WERI-Rb-1 (cell line): ENCODE data around the gene UBC.
"Not testable (repeated sequence)": the region's sequence is repeated elsewhere in the genome, so short reads cannot be mapped to it uniquely, and the experiment has no call there.

Source experiments
- DNase-seq: peaks from one replicate; pipeline ENCODE4 v3.0.0-alpha.2; 2020
- H3K27ac ChIP-seq: fragments of 250-450 bp; sonication (Bioruptor Pico); 2 replicates; pipeline ENCODE4 v1.5.1; 2020; ENCODE audit warnings: mild to moderate bottlenecking, moderate library complexity
- H3K27me3 ChIP-seq: fragments of 250-450 bp; sonication (Bioruptor Pico); 2 replicates; pipeline ENCODE4 v1.5.1; 2021; ENCODE audit warnings: mild to moderate bottlenecking, low read depth, moderate library complexity; ENCODE audit not compliant: insufficient read depth, severe bottlenecking
- H3K36me3 ChIP-seq: fragments of 250-450 bp; sonication (Bioruptor Pico); 2 replicates; pipeline ENCODE4 v1.5.1; 2020; ENCODE audit warnings: mild to moderate bottlenecking, moderate library complexity
- H3K4me3 ChIP-seq: 2 replicates; pipeline ENCODE4 v1.5.1; 2011; ENCODE audit warnings: low read depth, mild to moderate bottlenecking, control low read depth, low read length
- H3K9me3 ChIP-seq: fragments of 250-450 bp; sonication (Bioruptor Pico); 2 replicates; pipeline ENCODE4 v1.5.1; 2021; ENCODE audit warnings: mild to moderate bottlenecking, moderate library complexity; ENCODE audit not compliant: severe bottlenecking
- TF ChIP-seq, protein P1 (sequence below): IDR thresholded peaks from 2 replicates; pipeline ENCODE4 v1.5.1; 2011; ENCODE audit warnings: low read depth, mild to moderate bottlenecking, control low read depth, inconsistent platforms, low read length

Gene UBC

DNA sequence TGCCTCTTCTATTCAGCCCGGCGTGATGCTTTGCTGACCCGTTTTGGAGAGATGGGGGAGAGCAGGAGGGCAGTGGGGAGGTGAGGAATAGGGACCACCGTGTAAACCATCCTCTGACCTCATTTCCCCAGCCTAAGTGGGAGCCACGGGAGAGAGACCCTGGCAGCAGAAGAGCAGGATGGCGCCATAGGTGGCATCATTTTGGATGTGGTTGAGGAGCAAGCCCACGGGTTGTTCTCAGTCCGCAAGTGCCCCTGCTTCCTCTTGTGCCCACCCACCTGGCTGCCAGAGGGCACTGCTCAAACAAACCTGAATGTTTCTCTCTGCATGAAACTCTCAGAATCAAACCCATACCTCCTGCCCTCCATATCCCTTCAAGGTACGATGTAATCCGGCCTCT lies 10.7 kb upstream of the UBC start:
- H3K36me3 ChIP-seq = peaks cover 2% of the 10 kb centered on the region; the same call in 1 of the 2 replicates
- H3K9me3 ChIP-seq = no peaks in the 10 kb centered on the region
- TF ChIP-seq, protein P1, sequence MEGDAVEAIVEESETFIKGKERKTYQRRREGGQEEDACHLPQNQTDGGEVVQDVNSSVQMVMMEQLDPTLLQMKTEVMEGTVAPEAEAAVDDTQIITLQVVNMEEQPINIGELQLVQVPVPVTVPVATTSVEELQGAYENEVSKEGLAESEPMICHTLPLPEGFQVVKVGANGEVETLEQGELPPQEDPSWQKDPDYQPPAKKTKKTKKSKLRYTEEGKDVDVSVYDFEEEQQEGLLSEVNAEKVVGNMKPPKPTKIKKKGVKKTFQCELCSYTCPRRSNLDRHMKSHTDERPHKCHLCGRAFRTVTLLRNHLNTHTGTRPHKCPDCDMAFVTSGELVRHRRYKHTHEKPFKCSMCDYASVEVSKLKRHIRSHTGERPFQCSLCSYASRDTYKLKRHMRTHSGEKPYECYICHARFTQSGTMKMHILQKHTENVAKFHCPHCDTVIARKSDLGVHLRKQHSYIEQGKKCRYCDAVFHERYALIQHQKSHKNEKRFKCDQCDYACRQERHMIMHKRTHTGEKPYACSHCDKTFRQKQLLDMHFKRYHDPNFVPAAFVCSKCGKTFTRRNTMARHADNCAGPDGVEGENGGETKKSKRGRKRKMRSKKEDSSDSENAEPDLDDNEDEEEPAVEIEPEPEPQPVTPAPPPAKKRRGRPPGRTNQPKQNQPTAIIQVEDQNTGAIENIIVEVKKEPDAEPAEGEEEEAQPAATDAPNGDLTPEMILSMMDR = no peak
- H3K27ac ChIP-seq = no peak overlapping the region
- H3K27me3 ChIP-seq = no peaks in the 10 kb centered on the region
- no peak for DNase-seq
- H3K4me3 ChIP-seq = no peak overlapping the region

DNA sequence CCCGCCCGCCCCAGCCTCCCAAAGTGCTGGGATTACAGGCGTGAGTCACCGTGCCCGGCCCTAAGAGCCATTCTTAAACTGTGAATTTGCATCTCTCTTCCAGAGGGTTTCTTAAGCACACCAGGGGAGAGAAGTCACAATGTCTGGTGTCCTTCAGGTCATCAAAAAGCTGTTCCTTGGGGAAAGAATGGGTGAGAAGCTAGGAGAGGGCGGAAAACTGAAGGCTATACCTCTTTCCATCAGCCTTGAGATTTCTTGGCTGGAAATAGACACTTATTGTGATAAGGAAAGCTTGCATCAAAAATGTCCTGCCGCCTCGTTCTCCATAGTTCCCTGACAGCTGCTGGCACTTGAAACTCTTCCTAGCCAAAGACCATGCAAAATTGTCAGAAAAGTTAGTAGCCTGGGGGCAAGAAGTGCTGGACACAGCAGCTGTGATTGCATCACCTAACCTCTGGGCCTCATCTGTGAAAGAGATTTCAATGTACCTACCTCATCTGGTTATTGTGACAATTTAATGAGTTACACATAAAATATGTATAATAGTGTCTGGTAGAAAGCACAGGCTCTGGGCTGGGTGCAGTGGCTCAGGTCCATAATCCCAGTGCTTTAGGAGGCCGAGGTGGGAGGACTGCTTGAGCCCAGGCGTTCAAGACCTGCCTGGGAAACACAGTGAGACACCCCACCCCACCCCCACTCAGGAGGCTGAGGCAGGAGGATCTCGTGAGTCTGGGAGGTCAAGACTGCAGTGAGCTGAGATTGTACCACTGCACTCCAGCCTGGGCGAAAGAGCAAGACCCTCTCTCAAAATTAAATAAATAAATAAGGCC lies 9.7 kb upstream of the UBC start:
- Histone ChIP-seq H3K36me3 (peaks cover 2% of the 10 kb centered on the region; the same call in 1 of the 2 replicates), H3K27ac (no peak overlapping the region), H3K4me3 (no peak overlapping the region), H3K9me3 (no peaks in the 10 kb centered on the region), H3K27me3 (no peaks in the 10 kb centered on the region)
- no peak for DNase-seq
- TF ChIP-seq, protein P1 = no peak

DNA sequence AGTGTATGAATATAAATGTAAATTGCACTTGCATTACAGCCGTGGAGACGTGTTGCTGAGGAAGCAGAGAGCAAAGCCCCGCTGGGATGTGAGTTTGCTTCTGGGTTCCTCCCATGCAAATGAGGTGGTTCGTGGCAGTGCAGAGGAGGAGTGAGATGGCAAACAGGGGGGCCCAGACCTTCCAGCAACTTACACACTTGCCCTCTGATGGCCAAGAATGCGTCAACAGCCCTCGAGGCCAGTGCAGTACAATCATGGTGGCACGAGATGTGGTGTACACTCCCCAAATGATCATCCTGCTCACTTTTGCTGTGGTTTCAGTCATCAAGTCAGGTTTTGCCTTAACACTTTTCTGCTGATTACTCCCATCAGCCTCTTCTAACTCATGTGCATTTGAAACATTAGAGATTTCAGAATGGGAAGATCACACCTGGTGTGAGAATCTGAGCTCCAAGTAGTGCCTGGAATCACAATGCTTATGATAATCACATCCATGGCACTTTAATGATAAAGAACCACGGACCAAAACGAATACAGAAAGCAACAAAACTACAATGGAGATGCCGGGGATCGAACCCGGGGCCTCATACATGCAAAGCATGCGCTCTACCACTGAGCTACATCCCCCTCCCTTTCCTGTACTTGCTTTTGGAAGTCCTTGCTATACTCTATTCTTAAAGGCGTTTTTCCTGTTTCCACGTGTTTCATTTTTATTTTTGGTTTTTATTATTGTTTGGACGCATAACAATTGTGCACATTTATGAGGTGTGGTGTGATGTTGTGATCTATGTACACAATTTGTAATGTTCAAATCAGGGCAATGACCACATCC lies 7.0 kb upstream of the UBC start:
- peak; percentile 58 for DNase-seq
- no peaks in the 10 kb centered on the region for H3K27me3 ChIP-seq
- H3K27ac ChIP-seq = no peak overlapping the region
- TF ChIP-seq, protein P1 = no peak
- H3K36me3 ChIP-seq = no peaks in the 10 kb centered on the region
- no peaks in the 10 kb centered on the region for H3K9me3 ChIP-seq
- H3K4me3 ChIP-seq = peak overlapping the region; percentile 59

DNA sequence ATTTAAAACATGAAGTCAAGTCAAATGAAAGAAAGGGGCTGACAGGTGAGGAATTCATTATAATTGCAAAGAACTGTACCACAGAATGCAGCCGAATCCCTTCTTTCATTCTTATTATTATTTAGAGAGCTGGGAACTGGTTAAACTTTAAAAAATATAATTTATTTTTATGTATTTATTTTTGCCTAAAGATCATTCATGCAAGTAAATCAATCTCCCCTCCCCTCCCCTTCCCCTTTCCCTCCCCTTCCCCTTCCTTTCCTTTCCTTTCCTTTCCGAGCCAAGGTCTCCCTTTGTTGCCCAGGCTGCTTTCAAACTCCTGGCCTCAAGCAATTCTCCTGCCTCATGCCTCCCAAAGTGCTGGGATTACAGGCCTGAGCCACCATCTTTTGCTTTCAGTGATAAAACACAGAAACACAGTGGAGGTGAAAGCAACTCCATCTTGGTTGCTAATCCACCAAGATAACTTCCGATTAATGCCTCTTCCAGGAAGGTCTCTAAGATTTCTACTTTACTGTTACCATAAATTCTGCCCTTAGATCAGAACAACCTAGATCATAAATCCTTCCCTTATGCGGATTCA lies 6.0 kb upstream of the UBC start:
- Histone ChIP-seq H3K4me3 (peak overlapping the region; percentile 36; the same call in 1 of the 2 replicates), H3K9me3 (no peaks in the 10 kb centered on the region)
- DNase-seq = no peak

DNA sequence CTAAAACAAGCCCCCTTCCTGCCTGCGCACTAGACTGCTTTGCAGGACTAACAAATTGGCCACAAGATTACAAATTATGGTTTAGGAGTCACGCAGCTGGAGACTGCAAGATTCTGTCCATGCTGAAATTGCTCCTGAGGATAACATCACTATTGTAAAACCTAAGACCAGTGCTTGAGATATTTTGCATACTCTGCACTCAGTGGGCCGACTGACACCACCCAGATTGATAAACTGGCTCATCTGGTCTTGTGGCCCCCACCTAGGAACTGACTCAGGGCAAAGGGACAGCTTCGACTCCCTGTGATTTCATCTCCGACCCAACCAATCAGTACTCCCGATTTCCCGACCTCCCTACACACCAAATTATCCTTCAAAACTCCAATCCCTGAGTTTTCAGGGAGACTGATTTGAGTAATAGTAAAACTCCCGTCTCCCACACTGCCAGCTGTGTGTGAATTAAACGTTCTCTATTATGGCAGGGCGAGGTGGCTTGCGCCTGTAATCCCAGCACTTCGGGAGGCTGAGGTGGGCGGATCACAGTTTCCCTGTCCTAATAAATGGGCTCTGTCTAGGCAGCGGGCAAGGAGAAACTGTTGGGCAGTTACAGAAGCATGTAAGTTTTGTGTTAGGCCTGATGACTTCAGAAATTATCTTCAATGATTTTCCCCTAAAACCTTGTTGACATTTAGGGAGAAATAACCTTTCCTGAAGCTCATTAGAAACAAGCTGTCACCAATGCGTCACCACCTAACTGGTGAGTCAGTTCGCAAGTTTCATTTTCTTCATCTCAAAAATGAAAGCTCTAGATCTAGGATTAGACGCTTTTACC lies 5.3 kb upstream of the UBC start:
- Histone ChIP-seq H3K36me3 (no peaks in the 10 kb centered on the region), H3K9me3 (no peaks in the 10 kb centered on the region), H3K27me3 (no peaks in the 10 kb centered on the region), H3K27ac (no peak overlapping the region), H3K4me3 (peak overlapping the region; percentile 36)
- DNase-seq = peak; percentile 37
- TF ChIP-seq, protein P1 = no peak

More for the DNA sequence above, 6.0 kb upstream of the UBC start:
- TF ChIP-seq, protein P1 = no peak
- H3K27ac ChIP-seq = no peak overlapping the region
- no peaks in the 10 kb centered on the region for H3K27me3 ChIP-seq
- H3K36me3 ChIP-seq = no peaks in the 10 kb centered on the region

DNA sequence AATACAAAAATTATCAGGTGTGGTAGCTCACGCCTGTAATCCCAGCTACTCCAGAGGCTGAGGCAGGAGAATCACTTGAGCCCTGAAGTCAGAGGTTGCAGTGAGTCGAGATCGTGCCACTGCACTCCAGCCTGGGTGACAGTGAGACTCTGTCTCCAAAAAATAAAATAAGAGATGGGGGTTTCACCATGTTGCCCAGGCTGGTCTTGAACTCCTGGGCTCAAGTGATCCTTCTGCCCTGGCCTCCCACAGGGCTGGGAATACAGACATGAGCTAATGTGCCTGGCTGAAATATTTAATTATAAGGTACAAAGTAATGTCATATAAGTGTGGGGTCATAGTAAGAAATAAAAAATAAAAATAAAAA lies 4.2 kb upstream of the UBC start:
- DNase-seq, H3K36me3 ChIP-seq, H3K27me3 ChIP-seq, H3K27ac ChIP-seq, H3K9me3 ChIP-seq, H3K4me3 ChIP-seq: not testable (repeated sequence)
